HL-60/S4 (cell line): ENCODE data around the gene TBC1D20.

Experiments used
- in situ Hi-C: fragments of 300-500 bp; cut with MboI; formaldehyde crosslinking; loops from 2 replicates; pipeline ENCODE4 v1.14.3; 2022; ENCODE audit warnings: low sequenced_read_pairs

The TBC1D20 gene

GRCh38 chr20:440148-440547 lies 22.2 kb downstream of the TBC1D20 start:
- in situ Hi-C loops, result no loop called here

GRCh38 chr20:438571-439469 lies 23.5 kb downstream of the TBC1D20 start:
- in situ Hi-C loops, result no loop called here

GRCh38 chr20:437787-438486 lies 24.4 kb downstream of the TBC1D20 start:
- in situ Hi-C loops, result no loop called here

- in situ Hi-C loops, result no loop called here
These were observed 25.9 kb downstream of the TBC1D20 start for GRCh38 chr20:436476-436875.

GRCh38 chr20:435558-435957 lies 26.8 kb downstream of the TBC1D20 start:
- in situ Hi-C loops, result no loop called here

GRCh38 chr20:434661-435419 lies 27.5 kb downstream of the TBC1D20 start:
- in situ Hi-C loops, result no loop called here

- in situ Hi-C loops, result no loop called here
These were observed 28.1 kb downstream of the TBC1D20 start for GRCh38 chr20:434221-434620.

- in situ Hi-C loops, result no loop called here
These were observed 28.9 kb downstream of the TBC1D20 start for GRCh38 chr20:433300-433975.

- in situ Hi-C loops, result no loop called here
These were observed 29.5 kb downstream of the TBC1D20 start for GRCh38 chr20:432677-433299.

GRCh38 chr20:432208-432607 lies 30.1 kb downstream of the TBC1D20 start:
- in situ Hi-C loops, result no loop called here

GRCh38 chr20:431012-431904 lies 31.1 kb downstream of the TBC1D20 start:
- in situ Hi-C loops, result no loop called here

GRCh38 chr20:430091-430999 lies 32.0 kb downstream of the TBC1D20 start:
- in situ Hi-C loops, result no loop called here

GRCh38 chr20:428658-429200 lies 33.6 kb downstream of the TBC1D20 start:
- in situ Hi-C loops, result no loop called here

GRCh38 chr20:427849-428657 lies 34.3 kb downstream of the TBC1D20 start:
- in situ Hi-C loops, result no loop called here

GRCh38 chr20:427401-427800 lies 34.9 kb downstream of the TBC1D20 start:
- in situ Hi-C loops, result no loop called here

GRCh38 chr20:426566-426965 lies 35.8 kb downstream of the TBC1D20 start:
- in situ Hi-C loops, result no loop called here

- in situ Hi-C loops, result no loop called here
These were observed 40.6 kb downstream of the TBC1D20 start for GRCh38 chr20:421685-422250.
